Keratinocyte (primary cell): ENCODE data around the gene PTPRT. TPM values are rescaled to one million over a fixed set of nuclear protein-coding genes. Genes with fewer than 3 reads are reported as not detected.

Experiments used
- DNase-seq: peaks from one replicate; pipeline ENCODE4 v3.0.0-alpha.2; 2011; ENCODE audit warnings: low read depth, missing footprints, low spot score
- FAIRE-seq: peaks from 2 replicates; lab custom pipeline; 2011; peaks lifted over from hg19 to GRCh38; lab: Jason Lieb, UNC
- H2AFZ ChIP-seq: 2 replicates; pipeline ENCODE4 v1.6.0; 2012; ENCODE audit warnings: low read length, control low read depth, inconsistent platforms; ENCODE audit not compliant: control insufficient read depth
- H3K27ac ChIP-seq: 2 replicates; pipeline ENCODE4 v1.5.1; 2011; ENCODE audit warnings: low read length; ENCODE audit not compliant: control insufficient read depth, insufficient read depth
- H3K27me3 ChIP-seq: 3 replicates; pipeline ENCODE4 v1.6.0; 2011; ENCODE audit warnings: low read length; ENCODE audit not compliant: control insufficient read depth, insufficient read depth; ENCODE audit errors: extremely low read depth
- H3K36me3 ChIP-seq, 2 experiments: 2 replicates in 1 of 2; 3 replicates in 1 of 2; pipeline ENCODE4 v1.5.1; 2011; ENCODE audit warnings: low read length in 2 of 2, mild to moderate bottlenecking in 1 of 2; ENCODE audit not compliant: control insufficient read depth in 2 of 2, insufficient read depth in 2 of 2; ENCODE audit errors: extremely low read depth in 1 of 2
- H3K4me1 ChIP-seq: 3 replicates; pipeline ENCODE4 v1.5.1; 2011; ENCODE audit warnings: low read length; ENCODE audit not compliant: control insufficient read depth, insufficient read depth; ENCODE audit errors: extremely low read depth
- H3K4me2 ChIP-seq: 3 replicates; pipeline ENCODE4 v1.6.0; 2011; ENCODE audit warnings: low read depth, low read length; ENCODE audit not compliant: control insufficient read depth, insufficient read depth; ENCODE audit errors: extremely low read depth
- H3K4me3 ChIP-seq, 3 experiments: fragments of 200-600 bp in 1 of 3; sonication (generic) in 1 of 3; 2 replicates in 2 of 3; 3 replicates in 1 of 3; pipeline ENCODE4 v1.5.1; 2011 to 2016; ENCODE audit warnings: low read length in 3 of 3, mild to moderate bottlenecking in 3 of 3, control low read depth in 2 of 3, inconsistent platforms in 1 of 3, low read depth in 1 of 3, mixed read lengths in 1 of 3, mixed run types in 1 of 3, moderate library complexity in 1 of 3; ENCODE audit not compliant: control insufficient read depth in 2 of 3, insufficient read depth in 2 of 3; ENCODE audit errors: extremely low read depth in 1 of 3
- H3K79me2 ChIP-seq: 2 replicates; pipeline ENCODE4 v1.6.0; 2012; ENCODE audit warnings: low read length; ENCODE audit not compliant: control insufficient read depth, insufficient read depth
- H3K9ac ChIP-seq: 3 replicates; pipeline ENCODE4 v1.6.0; 2011; ENCODE audit warnings: low read length; ENCODE audit not compliant: control insufficient read depth, insufficient read depth; ENCODE audit errors: extremely low read depth
- H3K9me1 ChIP-seq: 3 replicates; pipeline ENCODE4 v1.6.0; 2011; ENCODE audit warnings: low read length; ENCODE audit not compliant: control insufficient read depth, insufficient read depth; ENCODE audit errors: extremely low read depth
- H3K9me3 ChIP-seq: 2 replicates; pipeline ENCODE4 v1.5.1; 2012; ENCODE audit warnings: low read depth, low read length; ENCODE audit not compliant: control insufficient read depth
- H4K20me1 ChIP-seq: 3 replicates; pipeline ENCODE4 v1.6.0; 2011; ENCODE audit warnings: low read length; ENCODE audit not compliant: control insufficient read depth, insufficient read depth; ENCODE audit errors: extremely low read depth
- EZH2 ChIP-seq: IDR thresholded peaks from one replicate; pipeline ENCODE4 v1.6.1; 2012; ENCODE audit warnings: inconsistent platforms, mild to moderate bottlenecking, low read length, moderate library complexity
- dilution Hi-C: fragments of 300-500 bp; cut with MboI; formaldehyde crosslinking; loops from one replicate; pipeline ENCODE4 v1.7.0; 2020; ENCODE audit warnings: low sequenced_read_pairs; ENCODE audit not compliant: extremely low pct_ligation_motif_present
- polyA plus RNA-seq, 5 experiments: library from polyadenylated mRNA; depleted of rRNA in 3 of 5; stranded (reverse) in 3 of 5; stranded (forward) in 1 of 5; unstranded in 1 of 5; fragments of >200 nt; gene quantifications; 1 replicate in 1 of 5; 2 replicates in 3 of 5; 3 replicates in 1 of 5; pipeline versions ENCODE4 v1.2.1 to v1.2.3, GENCODE V29; 2011 to 2012; ENCODE audit warnings: missing spikeins in 2 of 5, low read depth in 1 of 5, low replicate concordance in 1 of 5
- TF ChIP-seq, protein P1 (sequence below), 3 experiments: IDR thresholded peaks in 1 of 3; conservative IDR thresholded peaks in 1 of 3; optimal IDR thresholded peaks in 1 of 3; 2 replicates in 2 of 3; 3 replicates in 1 of 3; pipeline versions ENCODE3 to v1.5.1; 2011; ENCODE audit warnings: low read length in 3 of 3, mild to moderate bottlenecking in 3 of 3, moderate library complexity in 2 of 3, control low read depth in 1 of 3, inconsistent platforms in 1 of 3; ENCODE audit not compliant: insufficient read depth in 2 of 3; ENCODE audit errors: extremely low read depth in 1 of 3

PTPRT gene
- polyA plus RNA-seq, 1 donor (not counting 4 experiments of a cell fraction or from before 2014, with no cell fraction given): not detected

DNA sequence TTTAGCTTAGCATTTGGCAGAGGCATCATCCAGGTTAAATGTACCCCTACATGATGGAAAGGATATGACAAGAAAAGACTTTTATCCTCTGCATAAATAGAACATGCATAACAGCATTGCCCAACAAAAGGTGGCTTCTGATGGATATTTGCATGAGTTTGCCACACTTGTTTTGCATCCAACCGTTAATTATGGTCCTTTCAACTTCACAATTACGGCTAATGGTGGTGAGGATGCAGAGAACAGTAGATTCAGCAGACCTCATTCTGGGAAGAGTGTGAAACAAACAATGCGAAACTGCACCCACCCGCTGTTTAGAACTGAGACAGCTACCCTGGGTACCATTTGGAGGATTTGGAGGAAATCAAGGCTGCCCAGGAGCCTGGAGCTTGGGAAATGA lies 880.7 kb downstream of the PTPRT start:
- Histone ChIP-seq H3K9ac (no peak overlapping the region), H3K27me3 (no peaks in the 10 kb centered on the region), H3K36me3 (no peaks in the 10 kb centered on the region), H3K79me2 (no peaks in the 10 kb centered on the region), H3K4me1 (no peaks in the 10 kb centered on the region), H3K27ac (no peak overlapping the region), H4K20me1 (no peaks in the 10 kb centered on the region), H3K9me3 (no peaks in the 10 kb centered on the region), H2AFZ (no peak overlapping the region), H3K4me3 (no peak overlapping the region), H3K4me2 (no peak overlapping the region), H3K9me1 (no peaks in the 10 kb centered on the region)
- DNase-seq (no peak), FAIRE-seq (no peak)
- TF ChIP-seq, protein P1, sequence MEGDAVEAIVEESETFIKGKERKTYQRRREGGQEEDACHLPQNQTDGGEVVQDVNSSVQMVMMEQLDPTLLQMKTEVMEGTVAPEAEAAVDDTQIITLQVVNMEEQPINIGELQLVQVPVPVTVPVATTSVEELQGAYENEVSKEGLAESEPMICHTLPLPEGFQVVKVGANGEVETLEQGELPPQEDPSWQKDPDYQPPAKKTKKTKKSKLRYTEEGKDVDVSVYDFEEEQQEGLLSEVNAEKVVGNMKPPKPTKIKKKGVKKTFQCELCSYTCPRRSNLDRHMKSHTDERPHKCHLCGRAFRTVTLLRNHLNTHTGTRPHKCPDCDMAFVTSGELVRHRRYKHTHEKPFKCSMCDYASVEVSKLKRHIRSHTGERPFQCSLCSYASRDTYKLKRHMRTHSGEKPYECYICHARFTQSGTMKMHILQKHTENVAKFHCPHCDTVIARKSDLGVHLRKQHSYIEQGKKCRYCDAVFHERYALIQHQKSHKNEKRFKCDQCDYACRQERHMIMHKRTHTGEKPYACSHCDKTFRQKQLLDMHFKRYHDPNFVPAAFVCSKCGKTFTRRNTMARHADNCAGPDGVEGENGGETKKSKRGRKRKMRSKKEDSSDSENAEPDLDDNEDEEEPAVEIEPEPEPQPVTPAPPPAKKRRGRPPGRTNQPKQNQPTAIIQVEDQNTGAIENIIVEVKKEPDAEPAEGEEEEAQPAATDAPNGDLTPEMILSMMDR (optimal IDR thresholded peaks at IDR 0.05 in 1 of 3, IDR thresholded peaks at IDR 0.05 in 1 of 3, conservative IDR thresholded peaks at IDR 0.05 in 1 of 3; ENCODE audit: extremely low read depth in 1 of 3, insufficient read depth in 2 of 3, low read length in 3 of 3): no peak
- no peak for TF ChIP-seq EZH2
- dilution Hi-C loops: no loop called here

DNA sequence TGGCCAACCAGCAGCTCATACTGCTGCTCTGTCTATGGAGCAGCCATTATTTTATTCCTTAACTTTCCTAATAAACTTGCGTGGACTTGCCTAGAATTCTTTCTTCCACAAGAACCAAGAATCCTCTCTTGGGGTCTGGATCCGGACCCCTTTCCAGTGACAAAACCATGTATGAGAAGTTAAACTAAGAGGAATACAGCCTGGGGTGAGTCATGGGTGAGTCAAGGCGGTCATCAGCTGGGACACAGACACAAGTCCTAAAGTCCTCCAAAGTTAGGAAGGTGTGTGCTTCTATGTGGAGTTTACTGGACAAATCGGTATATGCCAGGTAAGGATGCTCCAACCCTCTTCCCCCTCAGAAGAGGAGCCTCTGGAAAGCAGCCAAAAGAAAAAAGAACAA lies 881.5 kb downstream of the PTPRT start:
- no peak overlapping the region for H3K27ac ChIP-seq
- dilution Hi-C loops: no loop called here
- no peak for FAIRE-seq
- no peaks in the 10 kb centered on the region for H3K4me1 ChIP-seq
- no peak for TF ChIP-seq EZH2
- TF ChIP-seq, protein P1 (optimal IDR thresholded peaks at IDR 0.05 in 1 of 3, IDR thresholded peaks at IDR 0.05 in 1 of 3, conservative IDR thresholded peaks at IDR 0.05 in 1 of 3; ENCODE audit: extremely low read depth in 1 of 3, insufficient read depth in 2 of 3, low read length in 3 of 3): no peak
- DNase-seq: no peak
- H4K20me1 ChIP-seq: no peaks in the 10 kb centered on the region
- no peak overlapping the region for H3K4me2 ChIP-seq
- no peaks in the 10 kb centered on the region for H3K27me3 ChIP-seq
- no peaks in the 10 kb centered on the region for H3K36me3 ChIP-seq
- no peak overlapping the region for H2AFZ ChIP-seq
- no peak overlapping the region for H3K9ac ChIP-seq
- H3K9me1 ChIP-seq: no peaks in the 10 kb centered on the region
- H3K79me2 ChIP-seq: no peaks in the 10 kb centered on the region
- H3K4me3 ChIP-seq: no peak overlapping the region
- H3K9me3 ChIP-seq: no peaks in the 10 kb centered on the region
